GM12872 (cell line): ENCODE measurements around the gene COPZ1.

ENCODE experiments used
- CTCF ChIP-seq: IDR thresholded peaks from 3 replicates; pipeline ENCODE4 v1.5.1; 2011; ENCODE audit warnings: low read depth, mild to moderate bottlenecking, low read length, moderate library complexity; ENCODE audit not compliant: insufficient read depth

Gene COPZ1

GRCh38 chr12:54352022-54352531 is 27.1 kb downstream of the COPZ1 start:
- TF ChIP-seq CTCF = no peak

GRCh38 chr12:54352891-54353874 is 28.3 kb downstream of the COPZ1 start:
- TF ChIP-seq CTCF = no peak

- TF ChIP-seq CTCF = 0 out of 3 replicates have a peak, but pooled peaks have one; percentile 13
Observed at GRCh38 chr12:54355104-54355815, 30.3 kb downstream of the COPZ1 start.

- no peak for TF ChIP-seq CTCF
Observed at GRCh38 chr12:54356228-54356627, 31.3 kb downstream of the COPZ1 start.

- no peak for TF ChIP-seq CTCF
Observed at GRCh38 chr12:54356951-54357356, 32.0 kb downstream of the COPZ1 start.

- TF ChIP-seq CTCF = no peak
Observed at GRCh38 chr12:54357506-54358190, 32.7 kb downstream of the COPZ1 start.
